NCI-H446 treated with DMSO at 0.1 percent for 48 hours (cell line): ENCODE data around the gene PKP1.

Experiments used
- DNase-seq: peaks from one replicate; lab custom pipeline; 2025; lab: John Stamatoyannopoulos, UW

Gene PKP1

GRCh38 chr1:201374364-201374763 is 91.1 kb downstream of the PKP1 start:
- no peak for DNase-seq

- no peak for DNase-seq
Measured at GRCh38 chr1:201375169-201375568, 91.9 kb downstream of the PKP1 start.

GRCh38 chr1:201376107-201376463 is 92.8 kb downstream of the PKP1 start:
- no peak for DNase-seq

- DNase-seq, result no peak
Measured at GRCh38 chr1:201376464-201377374, 93.4 kb downstream of the PKP1 start.

- DNase-seq, result no peak
Measured at GRCh38 chr1:201377611-201378092, 94.3 kb downstream of the PKP1 start, which contains the start of gene TNNT2. TSS of gene TNNT2 (minus strand) at chr1:201377680. CDS start at chr1:201373254, 4,426 bp downstream.

- DNase-seq, result no peak
Measured at GRCh38 chr1:201378804-201379203, 95.5 kb downstream of the PKP1 start.

- DNase-seq, result no peak
Measured at GRCh38 chr1:201379733-201380242, 96.5 kb downstream of the PKP1 start.

GRCh38 chr1:201381130-201381529 is 97.8 kb downstream of the PKP1 start:
- DNase-seq, result no peak
